ENCODE data around the gene SPHK1. TPM values are rescaled to one million over a fixed set of nuclear protein-coding genes. Genes with fewer than 3 reads are reported as not detected.
A peak's percentile ranks its signal among the peaks of the same experiment; 100 is the strongest.
"Not testable (repeated sequence)": the region's sequence is repeated elsewhere in the genome, so short reads cannot be mapped to it uniquely, and the experiment has no call there.

The SPHK1 gene
- total RNA-seq, 4 donors from 2014 or later = 0.66 to 5.0 (median 2.5) TPM

DNA sequence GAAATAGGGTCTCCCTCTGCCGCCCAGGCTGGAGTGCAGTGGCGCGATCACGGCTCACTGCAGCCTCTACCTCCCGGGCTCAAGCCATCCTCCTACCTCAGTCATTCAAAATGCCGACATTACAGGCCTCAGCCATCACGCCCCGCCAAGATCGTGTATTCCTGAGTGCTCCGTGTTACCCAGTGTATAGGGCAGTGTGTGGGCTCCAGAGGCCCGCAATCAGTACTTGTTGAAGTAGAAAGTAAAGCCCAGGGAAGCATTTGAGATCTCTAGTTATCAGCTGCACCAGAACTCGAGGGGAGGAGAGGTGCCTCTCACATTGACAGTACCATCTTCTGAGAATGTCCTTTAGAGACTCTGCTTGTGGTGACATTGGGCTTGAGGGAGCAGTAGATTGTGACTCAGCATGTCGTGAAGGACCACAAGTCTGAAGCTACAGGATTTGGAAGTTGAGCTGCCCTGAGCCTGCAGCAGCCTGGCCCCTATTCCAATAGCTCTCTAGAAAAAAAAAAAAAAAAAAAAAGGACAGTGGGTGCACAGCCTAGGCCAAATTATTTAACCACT lies 29.6 kb upstream of the SPHK1 start:
- TF ChIP-seq POLR2A (IDR thresholded peaks at IDR 0.05) = no peak
- TF ChIP-seq, protein P1, sequence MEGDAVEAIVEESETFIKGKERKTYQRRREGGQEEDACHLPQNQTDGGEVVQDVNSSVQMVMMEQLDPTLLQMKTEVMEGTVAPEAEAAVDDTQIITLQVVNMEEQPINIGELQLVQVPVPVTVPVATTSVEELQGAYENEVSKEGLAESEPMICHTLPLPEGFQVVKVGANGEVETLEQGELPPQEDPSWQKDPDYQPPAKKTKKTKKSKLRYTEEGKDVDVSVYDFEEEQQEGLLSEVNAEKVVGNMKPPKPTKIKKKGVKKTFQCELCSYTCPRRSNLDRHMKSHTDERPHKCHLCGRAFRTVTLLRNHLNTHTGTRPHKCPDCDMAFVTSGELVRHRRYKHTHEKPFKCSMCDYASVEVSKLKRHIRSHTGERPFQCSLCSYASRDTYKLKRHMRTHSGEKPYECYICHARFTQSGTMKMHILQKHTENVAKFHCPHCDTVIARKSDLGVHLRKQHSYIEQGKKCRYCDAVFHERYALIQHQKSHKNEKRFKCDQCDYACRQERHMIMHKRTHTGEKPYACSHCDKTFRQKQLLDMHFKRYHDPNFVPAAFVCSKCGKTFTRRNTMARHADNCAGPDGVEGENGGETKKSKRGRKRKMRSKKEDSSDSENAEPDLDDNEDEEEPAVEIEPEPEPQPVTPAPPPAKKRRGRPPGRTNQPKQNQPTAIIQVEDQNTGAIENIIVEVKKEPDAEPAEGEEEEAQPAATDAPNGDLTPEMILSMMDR (IDR thresholded peaks at IDR 0.05 in 4 of 5, conservative IDR thresholded peaks at IDR 0.05 in 1 of 5) = no peak
- no peaks in the 10 kb centered on the region for H3K27me3 ChIP-seq
- intact Hi-C loops (cut with DNase I; ENCODE audit: low total_unique reads) = loop anchor here (2.0 kb wide), 1 partner anchor 16 kb away; no protein-coding TSS in a partner anchor
- ATAC-seq (no peak), DNase-seq (no peak)
- peak overlapping the region in 1 of 4 donors; percentile 83 for H3K4me3 ChIP-seq
- H3K36me3 ChIP-seq = no peaks in the 10 kb centered on the region
- in situ Hi-C loops (cut with MboI; ENCODE audit: low sequenced_read_pairs in 4 of 4) = no loop called here
- H3K4me1 ChIP-seq = peaks cover 6 to 13% of the 10 kb centered on the region in 2 donors
- no peak overlapping the region for H3K27ac ChIP-seq
- H3K9me3 ChIP-seq = no peaks in the 10 kb centered on the region

DNA sequence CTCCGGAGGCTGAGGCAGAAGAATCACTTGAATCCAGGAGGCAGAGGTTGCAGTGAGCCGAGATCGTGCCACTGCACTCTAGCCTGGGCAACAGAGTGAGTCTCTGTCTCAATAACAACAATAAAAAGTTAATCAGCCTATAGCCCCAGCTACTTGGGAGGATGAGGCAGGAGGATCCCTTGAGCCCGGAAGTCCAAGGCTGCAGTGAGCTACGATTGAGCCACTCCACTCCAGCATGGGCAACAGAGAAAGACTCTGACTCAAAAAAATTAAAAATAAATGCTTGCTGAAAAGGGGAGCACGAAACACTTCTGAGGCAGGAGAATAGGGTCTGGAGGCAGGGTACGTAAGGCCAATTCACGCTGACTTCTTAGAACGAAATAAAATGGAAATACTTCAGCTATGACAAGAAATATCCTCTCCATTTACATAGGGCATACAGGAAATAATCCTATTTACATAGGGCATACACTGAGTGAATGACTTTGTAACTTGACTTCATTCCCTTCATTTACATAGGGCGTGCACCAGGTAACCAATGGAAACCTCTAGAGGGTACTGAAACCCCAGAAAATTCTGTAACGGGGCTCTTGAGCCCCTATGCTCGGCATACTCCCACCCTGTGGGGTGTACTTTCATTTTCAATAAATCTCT lies 27.5 kb upstream of the SPHK1 start:
- DNase-seq = no peak
- Histone ChIP-seq H3K9me3 (no peaks in the 10 kb centered on the region), H3K4me3 (no peak overlapping the region), H3K27ac (no peak overlapping the region), H3K36me3 (no peaks in the 10 kb centered on the region), H3K4me1 (peaks cover 3 to 13% of the 10 kb centered on the region in 2 donors), H3K27me3 (no peaks in the 10 kb centered on the region)
- no peak for ATAC-seq
- TF ChIP-seq, protein P1 (IDR thresholded peaks at IDR 0.05 in 4 of 5, conservative IDR thresholded peaks at IDR 0.05 in 1 of 5) = no peak
- no peak for TF ChIP-seq POLR2A (IDR thresholded peaks at IDR 0.05)
- intact Hi-C loops (cut with DNase I; ENCODE audit: low total_unique reads) = no loop called here
- in situ Hi-C loops (cut with MboI; ENCODE audit: low sequenced_read_pairs in 4 of 4) = no loop called here

DNA sequence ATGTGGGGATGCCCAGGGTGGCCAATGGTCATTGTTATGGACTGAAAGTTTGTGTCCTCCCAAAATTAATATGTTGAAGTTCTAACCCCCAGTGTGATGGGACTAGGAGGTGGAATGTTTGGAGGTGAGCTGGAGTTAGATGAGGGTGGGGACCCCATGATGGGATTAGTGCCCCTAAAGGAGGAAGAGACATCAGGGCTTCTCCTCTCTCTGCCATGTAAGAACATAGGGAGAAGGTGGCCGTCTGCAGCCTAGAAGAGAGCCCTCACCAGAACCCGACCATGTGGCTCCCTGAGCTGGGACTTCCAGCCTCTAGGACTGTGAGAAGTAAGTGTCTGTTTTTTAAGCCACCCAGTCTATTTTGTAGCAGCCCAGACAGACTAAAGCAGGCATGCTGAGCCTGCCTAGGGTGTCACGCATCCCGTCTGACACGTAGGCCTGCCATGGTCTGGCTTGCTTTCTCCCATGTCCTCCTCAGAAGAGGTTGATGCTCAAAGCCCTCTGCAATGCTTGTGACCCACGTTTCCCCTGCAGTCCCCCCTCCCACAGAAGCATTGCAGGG lies 26.7 kb upstream of the SPHK1 start:
- Histone ChIP-seq H3K27ac (no peak overlapping the region), H3K4me1 (peaks cover 0 to 11% of the 10 kb centered on the region in 2 donors), H3K36me3 (no peaks in the 10 kb centered on the region), H3K4me3 (no peak overlapping the region), H3K27me3 (no peaks in the 10 kb centered on the region), H3K9me3 (no peaks in the 10 kb centered on the region)
- DNase-seq = no peak
- TF ChIP-seq, protein P1 (IDR thresholded peaks at IDR 0.05 in 4 of 5, conservative IDR thresholded peaks at IDR 0.05 in 1 of 5) = no peak
- no peak for TF ChIP-seq POLR2A (IDR thresholded peaks at IDR 0.05)
- ATAC-seq = no peak
- in situ Hi-C loops (cut with MboI; ENCODE audit: low sequenced_read_pairs in 4 of 4) = no loop called here
- intact Hi-C loops (cut with DNase I; ENCODE audit: low total_unique reads) = no loop called here

DNA sequence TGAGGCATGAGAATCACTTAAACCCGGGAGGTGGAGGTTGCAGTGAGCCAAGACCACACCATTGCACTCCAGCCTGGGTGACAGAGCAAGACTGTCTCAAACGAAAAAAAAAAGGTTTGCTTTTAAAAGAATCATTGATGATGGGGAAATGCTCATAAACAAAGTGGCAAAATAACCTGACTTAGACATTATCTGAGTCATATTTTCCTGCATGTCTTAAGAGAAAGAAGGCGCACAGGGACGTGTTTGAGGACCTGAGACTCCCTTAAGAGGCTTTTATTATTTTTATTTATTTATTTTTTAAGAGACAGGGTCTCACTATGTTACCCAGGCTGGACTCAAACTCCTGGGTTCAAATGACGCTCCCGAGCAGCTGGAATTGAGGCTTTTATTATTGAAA lies 25.0 kb upstream of the SPHK1 start:
- no peaks in the 10 kb centered on the region for H3K27me3 ChIP-seq
- H3K9me3 ChIP-seq = no peaks in the 10 kb centered on the region
- in situ Hi-C loops (cut with MboI; ENCODE audit: low sequenced_read_pairs in 4 of 4) = no loop called here
- peaks cover 0 to 4% of the 10 kb centered on the region in 2 donors for H3K4me1 ChIP-seq
- no peak overlapping the region for H3K27ac ChIP-seq
- TF ChIP-seq, protein P1 (IDR thresholded peaks at IDR 0.05 in 4 of 5, conservative IDR thresholded peaks at IDR 0.05 in 1 of 5) = no peak
- TF ChIP-seq POLR2A (IDR thresholded peaks at IDR 0.05) = no peak
- DNase-seq (no peak), ATAC-seq (no peak)
- no peaks in the 10 kb centered on the region for H3K36me3 ChIP-seq
- H3K4me3 ChIP-seq = no peak overlapping the region
- intact Hi-C loops (cut with DNase I; ENCODE audit: low total_unique reads) = no loop called here

DNA sequence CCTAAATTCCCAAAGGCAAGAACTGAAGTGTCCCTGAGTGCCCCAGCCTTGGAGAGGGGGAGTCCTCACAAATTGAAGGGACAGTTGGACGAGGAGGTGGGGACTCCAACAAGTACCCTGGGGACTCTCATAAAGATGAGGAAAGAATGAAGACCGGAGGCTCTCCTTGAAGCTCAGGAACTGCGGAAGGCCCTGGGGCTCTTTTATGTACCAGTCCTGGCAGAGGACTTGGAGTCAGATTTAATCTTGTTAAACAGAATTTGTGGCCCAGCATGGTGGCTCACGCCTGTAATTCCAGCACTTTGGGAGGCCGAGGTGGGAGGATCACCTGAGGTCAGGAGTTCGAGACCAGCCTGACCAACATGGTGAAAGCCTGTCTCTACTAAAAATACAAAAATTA lies 24.6 kb upstream of the SPHK1 start:
- H3K27ac ChIP-seq; DNase-seq; H3K4me1 ChIP-seq; H3K4me3 ChIP-seq; H3K27me3 ChIP-seq; ATAC-seq; H3K36me3 ChIP-seq; in situ Hi-C loops (cut with MboI; ENCODE audit: low sequenced_read_pairs in 4 of 4); intact Hi-C loops (cut with DNase I; ENCODE audit: low total_unique reads); H3K9me3 ChIP-seq: not testable (repeated sequence)

Measured in gastrocnemius medialis (tissue), 4 donors.